GM12878 (cell line): Measurements from ENCODE around the gene MOGAT3. TPM values are rescaled to one million over a fixed set of nuclear protein-coding genes. Genes with fewer than 3 reads are reported as not detected.

Experiments
- ATAC-seq: fragments of 200-7000 bp; cut with Tn5 transposase; 3 replicates; pipeline ENCODE4 v1.9.1; 2020; ENCODE audit warnings: mild to moderate bottlenecking, moderate library complexity
- BruUV-seq: library from RNA; stranded (reverse); fragments of 400-500 nt; replicated peaks from 2 replicates; lab custom pipeline; 2021; lab: Mats Ljungman, UMichigan
- CTCF ChIA-PET: fragments of 300-600 bp; sonication (Branson Sonifier 250); formaldehyde crosslinking; extraction: SDS; loops from one replicate; lab custom pipeline; 2021; ENCODE audit warnings: inconsistent platforms; lab: Yijun Ruan, JAX
- POLR2A ChIA-PET: fragments of 350-600 bp; formaldehyde crosslinking; extraction: SDS; loops from one replicate; lab custom pipeline; 2021; ENCODE audit warnings: inconsistent platforms; lab: Charles Lee
- RAD21 ChIA-PET: fragments of 300-600 bp; sonication (Branson Sonifier 250); formaldehyde crosslinking; loops from one replicate; lab custom pipeline; 2023; ENCODE audit warnings: antibody characterized with exemption; ENCODE audit not compliant: unreplicated experiment; lab: Charles Lee
- SMC1A ChIA-PET: fragments of 300-600 bp; sonication (Branson Sonifier 250); formaldehyde crosslinking; loops from one replicate; lab custom pipeline; 2023; ENCODE audit not compliant: unreplicated experiment, uncharacterized antibody; lab: Charles Lee
- DNase-seq: peaks from one replicate; pipeline ENCODE4 v3.0.0-alpha.2; 2011; ENCODE audit warnings: low read depth, low spot score
- FAIRE-seq: peaks from 3 replicates; lab custom pipeline; 2011; peaks lifted over from hg19 to GRCh38; lab: Jason Lieb, UNC
- H2AFZ ChIP-seq: 2 replicates; pipeline ENCODE4 v1.6.0; 2011; ENCODE audit warnings: low read depth, low read length, control low read depth; ENCODE audit not compliant: control insufficient read depth
- H3K27ac ChIP-seq: 2 replicates; pipeline ENCODE4 v1.5.1; 2011; ENCODE audit warnings: control low read depth; ENCODE audit not compliant: control insufficient read depth, insufficient read depth
- H3K27me3 ChIP-seq, 2 experiments: replicated peaks in 1 of 2; 2 replicates each; pipeline versions ENCODE4 v1.6.0 to v1.6.1; 2011; ENCODE audit warnings: low read length in 1 of 2; ENCODE audit not compliant: control insufficient read depth in 2 of 2, insufficient read depth in 2 of 2
- H3K36me3 ChIP-seq, 2 experiments: 2 replicates each; pipeline ENCODE4 v1.5.1; 2011; ENCODE audit warnings: low read length in 1 of 2; ENCODE audit not compliant: control insufficient read depth in 2 of 2, insufficient read depth in 2 of 2
- H3K4me1 ChIP-seq: 2 replicates; pipeline ENCODE4 v1.6.1; 2011; ENCODE audit warnings: mild to moderate bottlenecking, low read length, moderate library complexity, mixed read lengths; ENCODE audit not compliant: control insufficient read depth, insufficient read depth
- H3K4me2 ChIP-seq: 2 replicates; pipeline ENCODE4 v1.6.0; 2011; ENCODE audit warnings: control low read depth; ENCODE audit not compliant: control insufficient read depth, insufficient read depth
- H3K4me3 ChIP-seq: fragments of 200-600 bp; sonication (generic); 2 replicates; pipeline ENCODE4 v1.5.1; 2016
- H3K79me2 ChIP-seq: 2 replicates; pipeline ENCODE4 v1.6.0; 2011; ENCODE audit warnings: low read length; ENCODE audit not compliant: control insufficient read depth, insufficient read depth
- H3K9ac ChIP-seq: 2 replicates; pipeline ENCODE4 v1.8.0; 2011; ENCODE audit warnings: low read length, control low read depth, mixed read lengths; ENCODE audit not compliant: control insufficient read depth, insufficient read depth
- H3K9me3 ChIP-seq: replicated peaks from 3 replicates; pipeline ENCODE4 v1.5.1; 2011; ENCODE audit warnings: mild to moderate bottlenecking, low read length; ENCODE audit not compliant: control insufficient read depth, insufficient read depth
- H4K20me1 ChIP-seq: 2 replicates; pipeline ENCODE4 v1.6.0; 2011; ENCODE audit not compliant: control insufficient read depth, insufficient read depth
- ASH2L ChIP-seq: fragments of 300-600, 200-600 bp; sonication (generic); IDR thresholded peaks from 2 replicates; pipeline ENCODE4 v1.6.1; 2017; ENCODE audit warnings: low read depth, mild to moderate bottlenecking, borderline replicate concordance
- BHLHE40 ChIP-seq, 2 experiments: fragments of 450-650 bp in 1 of 2; IDR thresholded peaks; 2 replicates each; pipeline ENCODE4 v1.6.1; 2011 to 2017; ENCODE audit warnings: low read depth in 2 of 2, borderline replicate concordance in 1 of 2, improper control_type of control experiment in 1 of 2, low read length in 1 of 2, mild to moderate bottlenecking in 1 of 2
- CEBPB ChIP-seq, 2 experiments: fragments of 150-350 bp in 1 of 2; IDR thresholded peaks; 2 replicates each; pipeline ENCODE4 v1.6.1; 2012 to 2014; ENCODE audit warnings: low read depth in 2 of 2, low read length in 2 of 2, borderline replicate concordance in 1 of 2, inconsistent platforms in 1 of 2
- CHD4 ChIP-seq: fragments of 200-600 bp; sonication (generic); IDR thresholded peaks from 2 replicates; pipeline ENCODE4 v1.6.1; 2016; ENCODE audit warnings: mild to moderate bottlenecking
- FOXM1 ChIP-seq: IDR thresholded peaks from 2 replicates; pipeline ENCODE4 v1.6.1; 2012; ENCODE audit warnings: low read depth, mild to moderate bottlenecking, inconsistent platforms, low read length, moderate library complexity
- GATAD2B ChIP-seq: fragments of 450-650 bp; conservative IDR thresholded peaks from 2 replicates; pipeline ENCODE4 v1.6.1; 2017; ENCODE audit warnings: low read depth, mild to moderate bottlenecking, moderate library complexity
- IRF4 ChIP-seq: IDR thresholded peaks from 2 replicates; pipeline ENCODE4 v1.6.1; 2011; ENCODE audit warnings: low read depth, low read length
- MEF2B ChIP-seq: fragments of 450-650 bp; IDR thresholded peaks from 2 replicates; pipeline ENCODE4 v1.6.1; 2018; ENCODE audit warnings: mild to moderate bottlenecking, moderate library complexity; ENCODE audit not compliant: partially characterized antibody, poor library complexity, severe bottlenecking
- PAX8 ChIP-seq: fragments of 450-650 bp; IDR thresholded peaks from 2 replicates; pipeline ENCODE4 v1.6.1; 2017; ENCODE audit warnings: mild to moderate bottlenecking, moderate library complexity
- POLR2A ChIP-seq: IDR thresholded peaks from 2 replicates; pipeline ENCODE4 v1.6.1; 2011; ENCODE audit warnings: low read depth, mild to moderate bottlenecking, low read length
- SUPT20H ChIP-seq: IDR thresholded peaks from 2 replicates; pipeline ENCODE4 v1.6.1; 2011; ENCODE audit warnings: low read depth, mild to moderate bottlenecking, low read length, moderate library complexity, borderline replicate concordance; ENCODE audit not compliant: control insufficient read depth
- YY1 ChIP-seq: IDR thresholded peaks from 2 replicates; pipeline ENCODE4 v1.6.1; 2011; ENCODE audit warnings: low read depth, mild to moderate bottlenecking, low read length
- ZNF274 ChIP-seq: IDR thresholded peaks from one replicate; pipeline ENCODE4 v1.8.0; 2011; ENCODE audit not compliant: insufficient read length, insufficient read depth
- WGBS: methylation state at CpG from one replicate; pipeline ENCODE4 v1.1.6; 2016; ENCODE audit warnings: low lambda C conversion rate; ENCODE audit not compliant: insufficient replicate concordance, insufficient coverage; ENCODE audit errors: missing lambda C conversion rate; 5-methylcytosine and 5-hydroxymethylcytosine counted together
- in situ Hi-C: fragments of 300-500 bp; cut with MboI; formaldehyde crosslinking; loops from 9 replicates; pipeline ENCODE4 v1.14.3; 2018; ENCODE audit warnings: mixed read lengths
- intact Hi-C: fragments of 100-400 bp; cut with micrococcal nuclease; formaldehyde crosslinking; loops from one replicate; pipeline ENCODE4 v1.14.2; 2022; ENCODE audit not compliant: unreplicated experiment
- polyA plus RNA-seq, 11 experiments: library from polyadenylated mRNA; depleted of rRNA in 4 of 11; unstranded in 6 of 11; stranded (reverse) in 5 of 11; fragments of >200 nt; fragmentation: Nextera tagmentation in 4 of 11; fragmentation: Illumina TruSeq in 1 of 11; extraction: Ambion mirVana in 4 of 11; extraction: Trizol in 1 of 11; gene quantifications; 1 replicate in 1 of 11; 2 replicates in 10 of 11; pipeline versions ENCODE4 v1.2.1 to v1.2.3, GENCODE V29; 2011 to 2016; ENCODE audit warnings: inconsistent platforms in 2 of 11, missing spikeins in 2 of 11, low read depth in 1 of 11
- total RNA-seq, 4 experiments: library from RNA; depleted of rRNA in 3 of 4; stranded (reverse); fragments of >200 nt in 3 of 4; fragmentation: Illumina TruSeq in 1 of 4; extraction: Trizol in 1 of 4; gene quantifications; 2 replicates each; pipeline versions ENCODE4 v1.2.1 to v1.2.3, GENCODE V29; 2013 to 2021

Gene MOGAT3
- total and polyA plus RNA-seq, 10 of the 15 experiments (the other 5 are each of a cell fraction or from before 2014, with no cell fraction given) = 0.11 TPM; not detected in 9

DNA sequence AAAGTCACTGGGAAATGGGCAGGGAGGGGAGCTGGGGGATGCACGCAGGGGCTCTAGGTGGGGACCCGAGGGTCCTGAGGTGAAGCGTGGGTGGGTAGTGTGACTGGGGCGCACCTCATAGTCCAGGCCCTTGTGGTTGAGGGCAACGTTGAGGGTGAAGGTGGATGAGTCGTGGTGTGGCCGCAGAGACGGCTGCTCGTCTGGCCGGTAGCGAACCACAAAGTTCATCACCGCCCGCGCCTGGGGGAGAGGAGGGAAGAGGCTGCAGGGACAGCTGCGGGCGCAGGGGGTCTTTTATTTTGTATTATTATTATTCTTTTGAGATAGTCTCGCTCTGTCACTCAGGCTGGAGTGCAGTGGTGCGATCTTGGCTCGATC is 5.8 kb upstream of the MOGAT3 start:
- Histone ChIP-seq H3K4me3 (no peak overlapping the region), H3K27ac (no peak overlapping the region), H3K9me3 (no peaks in the 10 kb centered on the region), H3K36me3 (peaks cover 0 to 3% of the 10 kb centered on the region in 2 experiments; a peak in 2 of 4 replicates), H4K20me1 (no peaks in the 10 kb centered on the region), H3K79me2 (no peaks in the 10 kb centered on the region), H2AFZ (no peak overlapping the region), H3K4me2 (no peak overlapping the region), H3K9ac (no peak overlapping the region), H3K27me3 (peaks cover 0 to 2% of the 10 kb centered on the region in 2 experiments; a peak in 2 of 4 replicates), H3K4me1 (no peaks in the 10 kb centered on the region; the same call in 1 of the 2 replicates)
- WGBS = 87% methylated on average over 9 of the region's 19 CpGs
- in situ Hi-C loops (no loop called here), intact Hi-C loops (no loop called here)
- TF ChIP-seq FOXM1 (no peak), POLR2A (no peak), PAX8 (no peak), YY1 (no peak), SUPT20H (no peak), BHLHE40 (IDR thresholded peaks at IDR 0.05; ENCODE audit: borderline replicate concordance in 1 of 2, low read depth in 2 of 2, low read length in 1 of 2) (no peak), MEF2B (no peak), GATAD2B (no peak), IRF4 (no peak), CEBPB (IDR thresholded peaks at IDR 0.05; ENCODE audit: borderline replicate concordance in 1 of 2, low read depth in 2 of 2, low read length in 2 of 2) (no peak), ASH2L (no peak), CHD4 (no peak), ZNF274 (no peak)
- ChIA-PET RAD21 (no interaction called here), CTCF (interaction anchor here (1.1 kb wide), 1 partner anchor 14 kb away, joined by 3 read pairs; no protein-coding TSS in a partner anchor), SMC1A (no interaction called here), POLR2A (no interaction called here)
- no peak for ATAC-seq
- FAIRE-seq = no peak
- no TSS peak for BruUV-seq
- DNase-seq = no peak
